ENCODE results near the gene RET.
A peak's percentile ranks its signal among the peaks of the same experiment; 100 is the strongest.
"Not testable (repeated sequence)": the region's sequence is repeated elsewhere in the genome, so short reads cannot be mapped to it uniquely, and the experiment has no call there.

RET gene

GRCh38 chr10:43136432-43136831, 59.6 kb downstream of the RET start:
- no peak for DNase-seq (ENCODE audit: low spot score)

GRCh38 chr10:43136995-43137716, 60.3 kb downstream of the RET start:
- no peak for DNase-seq (ENCODE audit: low spot score)

GRCh38 chr10:43137717-43138020, 60.8 kb downstream of the RET start:
- peak; percentile 83 for DNase-seq (ENCODE audit: low spot score)

GRCh38 chr10:43138021-43138756, 61.3 kb downstream of the RET start, which contains the start of gene CSGALNACT2:
TSS of gene CSGALNACT2 (plus strand) at chr10:43138445. CDS start at chr10:43155150, 16,705 bp downstream.
- peak; percentile 89 for DNase-seq (ENCODE audit: low spot score)

GRCh38 chr10:43138757-43139241, 61.9 kb downstream of the RET start:
- peak; percentile 35 for DNase-seq (ENCODE audit: low spot score)

GRCh38 chr10:43141421-43141820, 64.6 kb downstream of the RET start:
- no peak for DNase-seq (ENCODE audit: low spot score)

GRCh38 chr10:43145311-43145710, 68.4 kb downstream of the RET start:
- no peak for DNase-seq (ENCODE audit: low spot score)

GRCh38 chr10:43145936-43146335, 69.1 kb downstream of the RET start:
- not testable (repeated sequence) for DNase-seq (ENCODE audit: low spot score)

- no peak for DNase-seq (ENCODE audit: low spot score)
These were observed 74.5 kb downstream of the RET start for GRCh38 chr10:43151371-43151770.

- no peak for DNase-seq (ENCODE audit: low spot score)
These were observed 77.0 kb downstream of the RET start for GRCh38 chr10:43153901-43154300.

- DNase-seq (ENCODE audit: low spot score): no peak
These were observed 78.4 kb downstream of the RET start for GRCh38 chr10:43155221-43155620.

- DNase-seq (ENCODE audit: low spot score): no peak
These were observed 78.9 kb downstream of the RET start for GRCh38 chr10:43155741-43156140.

GRCh38 chr10:43156590-43157341, 79.9 kb downstream of the RET start:
- DNase-seq (ENCODE audit: low spot score): no peak

GRCh38 chr10:43158636-43159035, 81.8 kb downstream of the RET start:
- no peak for DNase-seq (ENCODE audit: low spot score)

GRCh38 chr10:43160046-43160920, 83.4 kb downstream of the RET start:
- peak; percentile 75 for DNase-seq (ENCODE audit: low spot score)

- DNase-seq (ENCODE audit: low spot score): no peak
These were observed 84.0 kb downstream of the RET start for GRCh38 chr10:43160921-43161255.

- DNase-seq (ENCODE audit: low spot score): no peak
These were observed 85.7 kb downstream of the RET start for GRCh38 chr10:43162604-43163003.

GRCh38 chr10:43166207-43166879, 89.5 kb downstream of the RET start:
- DNase-seq (ENCODE audit: low spot score): no peak

GRCh38 chr10:43166880-43167497, 90.1 kb downstream of the RET start:
- no peak for DNase-seq (ENCODE audit: low spot score)

GRCh38 chr10:43167498-43167889, 90.6 kb downstream of the RET start:
- DNase-seq (ENCODE audit: low spot score): no peak

GRCh38 chr10:43170491-43170890, 93.6 kb downstream of the RET start:
- DNase-seq (ENCODE audit: low spot score): no peak

All from AG08395 (cell line).